ENCODE measurements around the gene TOMM20L.

DNA sequence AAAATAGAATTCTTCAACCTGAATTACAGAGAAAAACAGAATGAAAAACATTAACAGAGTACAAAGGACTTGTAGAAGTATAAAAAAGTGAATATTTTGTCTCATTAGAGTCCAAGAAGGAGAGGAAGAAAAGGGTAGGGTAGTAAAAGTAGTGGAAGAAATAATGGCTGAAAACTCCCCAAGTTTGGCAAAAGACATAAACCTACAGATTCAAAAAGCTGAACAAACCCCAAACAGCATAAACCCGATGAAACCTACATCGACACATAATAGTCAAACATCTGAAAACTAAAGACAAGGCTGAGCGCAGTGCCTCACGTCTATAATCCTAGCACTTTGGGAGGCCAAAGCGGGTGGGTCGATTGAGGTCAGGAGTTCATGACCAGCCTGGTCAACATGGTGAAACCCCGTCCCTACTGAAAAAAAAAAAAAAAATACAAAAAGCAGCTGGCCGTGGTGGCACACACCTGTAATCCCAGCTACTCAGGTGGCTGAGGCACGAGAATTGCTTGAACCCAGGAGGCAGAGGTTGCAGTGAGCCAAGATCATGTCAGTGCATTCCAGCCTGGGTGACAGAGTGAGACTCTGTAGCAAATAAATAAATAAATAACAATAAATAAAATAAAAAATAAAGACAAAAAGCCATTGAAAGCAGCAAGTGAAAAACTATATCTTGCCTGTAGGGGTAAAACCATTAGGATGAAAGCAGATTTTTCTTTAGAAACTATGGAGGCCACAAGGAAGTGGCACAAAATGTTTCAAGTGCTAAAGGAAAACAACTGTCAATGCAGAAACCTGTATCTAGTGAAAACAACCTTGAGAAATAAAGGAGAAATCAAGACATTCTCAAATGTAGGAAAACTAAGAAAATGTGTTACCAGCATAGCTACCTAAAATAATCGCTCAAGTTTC, 20.2 kb downstream of the TOMM20L start:
- TF ChIP-seq, protein P1, sequence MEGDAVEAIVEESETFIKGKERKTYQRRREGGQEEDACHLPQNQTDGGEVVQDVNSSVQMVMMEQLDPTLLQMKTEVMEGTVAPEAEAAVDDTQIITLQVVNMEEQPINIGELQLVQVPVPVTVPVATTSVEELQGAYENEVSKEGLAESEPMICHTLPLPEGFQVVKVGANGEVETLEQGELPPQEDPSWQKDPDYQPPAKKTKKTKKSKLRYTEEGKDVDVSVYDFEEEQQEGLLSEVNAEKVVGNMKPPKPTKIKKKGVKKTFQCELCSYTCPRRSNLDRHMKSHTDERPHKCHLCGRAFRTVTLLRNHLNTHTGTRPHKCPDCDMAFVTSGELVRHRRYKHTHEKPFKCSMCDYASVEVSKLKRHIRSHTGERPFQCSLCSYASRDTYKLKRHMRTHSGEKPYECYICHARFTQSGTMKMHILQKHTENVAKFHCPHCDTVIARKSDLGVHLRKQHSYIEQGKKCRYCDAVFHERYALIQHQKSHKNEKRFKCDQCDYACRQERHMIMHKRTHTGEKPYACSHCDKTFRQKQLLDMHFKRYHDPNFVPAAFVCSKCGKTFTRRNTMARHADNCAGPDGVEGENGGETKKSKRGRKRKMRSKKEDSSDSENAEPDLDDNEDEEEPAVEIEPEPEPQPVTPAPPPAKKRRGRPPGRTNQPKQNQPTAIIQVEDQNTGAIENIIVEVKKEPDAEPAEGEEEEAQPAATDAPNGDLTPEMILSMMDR (IDR thresholded peaks at IDR 0.05; ENCODE audit: poor library complexity, severe bottlenecking) = no peak
- TF ChIP-seq EZH2 (IDR thresholded peaks at IDR 0.05; ENCODE audit: borderline replicate concordance, insufficient read depth, low read length, poor library complexity, severe bottlenecking) = no peak
- TF ChIP-seq POLR2AphosphoS5 (IDR thresholded peaks at IDR 0.05) = no peak
- TF ChIP-seq, protein P2, sequence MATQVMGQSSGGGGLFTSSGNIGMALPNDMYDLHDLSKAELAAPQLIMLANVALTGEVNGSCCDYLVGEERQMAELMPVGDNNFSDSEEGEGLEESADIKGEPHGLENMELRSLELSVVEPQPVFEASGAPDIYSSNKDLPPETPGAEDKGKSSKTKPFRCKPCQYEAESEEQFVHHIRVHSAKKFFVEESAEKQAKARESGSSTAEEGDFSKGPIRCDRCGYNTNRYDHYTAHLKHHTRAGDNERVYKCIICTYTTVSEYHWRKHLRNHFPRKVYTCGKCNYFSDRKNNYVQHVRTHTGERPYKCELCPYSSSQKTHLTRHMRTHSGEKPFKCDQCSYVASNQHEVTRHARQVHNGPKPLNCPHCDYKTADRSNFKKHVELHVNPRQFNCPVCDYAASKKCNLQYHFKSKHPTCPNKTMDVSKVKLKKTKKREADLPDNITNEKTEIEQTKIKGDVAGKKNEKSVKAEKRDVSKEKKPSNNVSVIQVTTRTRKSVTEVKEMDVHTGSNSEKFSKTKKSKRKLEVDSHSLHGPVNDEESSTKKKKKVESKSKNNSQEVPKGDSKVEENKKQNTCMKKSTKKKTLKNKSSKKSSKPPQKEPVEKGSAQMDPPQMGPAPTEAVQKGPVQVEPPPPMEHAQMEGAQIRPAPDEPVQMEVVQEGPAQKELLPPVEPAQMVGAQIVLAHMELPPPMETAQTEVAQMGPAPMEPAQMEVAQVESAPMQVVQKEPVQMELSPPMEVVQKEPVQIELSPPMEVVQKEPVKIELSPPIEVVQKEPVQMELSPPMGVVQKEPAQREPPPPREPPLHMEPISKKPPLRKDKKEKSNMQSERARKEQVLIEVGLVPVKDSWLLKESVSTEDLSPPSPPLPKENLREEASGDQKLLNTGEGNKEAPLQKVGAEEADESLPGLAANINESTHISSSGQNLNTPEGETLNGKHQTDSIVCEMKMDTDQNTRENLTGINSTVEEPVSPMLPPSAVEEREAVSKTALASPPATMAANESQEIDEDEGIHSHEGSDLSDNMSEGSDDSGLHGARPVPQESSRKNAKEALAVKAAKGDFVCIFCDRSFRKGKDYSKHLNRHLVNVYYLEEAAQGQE (IDR thresholded peaks at IDR 0.05; ENCODE audit: borderline replicate concordance) = no peak
- TF ChIP-seq RAD21 (conservative IDR thresholded peaks at IDR 0.05) = no peak
